ENCODE data around the gene FAAP100.
"Not testable (repeated sequence)": the region's sequence is repeated elsewhere in the genome, so short reads cannot be mapped to it uniquely, and the experiment has no call there.

DNA sequence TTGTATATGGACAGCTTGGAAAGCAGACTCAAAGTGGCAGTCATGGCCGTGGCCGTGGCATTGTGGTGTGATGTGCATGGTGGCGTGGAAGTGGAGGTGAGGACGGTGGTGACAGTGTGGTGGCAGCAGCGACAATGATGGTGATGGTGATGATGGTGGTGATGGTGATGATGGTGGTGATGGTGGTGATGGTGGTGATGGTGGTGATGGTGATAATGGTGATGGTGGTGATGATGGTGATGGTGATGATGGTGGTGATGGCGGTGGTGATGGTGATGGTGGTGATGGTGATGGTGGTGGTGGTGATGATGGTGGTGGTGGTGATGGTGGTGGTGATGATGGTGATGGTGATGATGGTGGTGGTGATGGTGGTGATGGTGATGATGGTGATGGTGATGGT, 21.1 kb downstream of the FAAP100 start:
- not testable (repeated sequence) for TF ChIP-seq FOXM1 (IDR thresholded peaks at IDR 0.05; ENCODE audit: borderline replicate concordance); ELF4 (IDR thresholded peaks at IDR 0.05); LEF1 (IDR thresholded peaks at IDR 0.05; ENCODE audit: borderline replicate concordance); SP1 (IDR thresholded peaks at IDR 0.05)

Measured in HEK293T (cell line).